ENCODE measurements around the gene SPEM3. TPM values are rescaled to one million over a fixed set of nuclear protein-coding genes. Genes with fewer than 3 reads are reported as not detected.
A peak's percentile ranks its signal among the peaks of the same experiment; 100 is the strongest.

SPEM3 gene
- total RNA-seq, 1 donor from 2014 or later = not detected

GRCh38 chr17:7394452-7395191 lies 34.0 kb upstream of the SPEM3 start, which contains the start of gene PLSCR3:
Gene PLSCR3, minus strand, starts transcription at chr17:7394525. Its CDS starts 415 bp downstream, at chr17:7394110.
- Mint-ChIP-seq H3K27ac (peak within 1 kb of the TSS; percentile 85), H3K27me3 (no peaks in the 10 kb centered on the region), H3K36me3 (ENCODE audit: low read depth) (peaks cover 22% of the 10 kb centered on the region), H3K4me1 (peaks cover 15% of the 10 kb centered on the region), H3K4me3 (peak within 1 kb of the TSS; percentile 91), H3K9me3 (no peaks in the 10 kb centered on the region)
- DNase-seq (peak; percentile 94), ATAC-seq (ENCODE audit: low read depth) (peak; percentile 88)
- no peak for TF ChIP-seq CTCF (IDR thresholded peaks at IDR 0.05)
- intact Hi-C loops (cut with micrococcal nuclease) = loop anchor here (1.0 to 2.0 kb wide), 5 partner anchors 10 to 90 kb away; partner anchors contain the start of genes POLR2A, TMEM102 and TMEM256
- POLR2A ChIA-PET = interaction anchor here (0.6 to 2.4 kb wide), 14 partner anchors 9 to 1408 kb away, joined by 3 to 40 read pairs (median 5); partner anchors contain the start of genes GPS2, POLR2A, SENP3 and TMEM102
- CTCF ChIA-PET = interaction anchor here (0.8 to 1.0 kb wide), 2 partner anchors 10 to 166 kb away, joined by 3 to 4 read pairs; partner anchors contain the start of gene TMEM256

GRCh38 chr17:7396147-7396546 lies 32.5 kb upstream of the SPEM3 start:
- ChIA-PET POLR2A (interaction anchor here (1.2 to 2.1 kb wide), 2 partner anchors 8 to 10 kb away, joined by 3 to 5 read pairs; partner anchors contain the start of gene TMEM256), CTCF (no interaction called here)
- intact Hi-C loops (cut with micrococcal nuclease) = no loop called here
- Mint-ChIP-seq H3K36me3 (ENCODE audit: low read depth) (peaks cover 15% of the 10 kb centered on the region), H3K9me3 (no peaks in the 10 kb centered on the region), H3K4me1 (peaks cover 15% of the 10 kb centered on the region), H3K27ac (no peak overlapping the region), H3K27me3 (no peaks in the 10 kb centered on the region), H3K4me3 (peak overlapping the region; percentile 24)
- ATAC-seq (ENCODE audit: low read depth) = no peak
- DNase-seq = no peak
- no peak for TF ChIP-seq CTCF (IDR thresholded peaks at IDR 0.05)

GRCh38 chr17:7398612-7399011 lies 30.0 kb upstream of the SPEM3 start:
- H3K27me3 Mint-ChIP-seq = no peaks in the 10 kb centered on the region
- intact Hi-C loops (cut with micrococcal nuclease) = no loop called here
- no peak overlapping the region for H3K4me3 Mint-ChIP-seq
- H3K9me3 Mint-ChIP-seq = no peaks in the 10 kb centered on the region
- no peak for ATAC-seq (ENCODE audit: low read depth)
- ChIA-PET POLR2A (interaction anchor here (1.1 to 1.5 kb wide), 2 partner anchors 15 to 85 kb away, joined by 3 to 4 read pairs; partner anchors contain the start of gene POLR2A), CTCF (no interaction called here)
- no peak overlapping the region for H3K27ac Mint-ChIP-seq
- no peak for TF ChIP-seq CTCF (IDR thresholded peaks at IDR 0.05)
- DNase-seq = no peak
- H3K36me3 Mint-ChIP-seq (ENCODE audit: low read depth) = peaks cover 7% of the 10 kb centered on the region
- H3K4me1 Mint-ChIP-seq = peaks cover 18% of the 10 kb centered on the region

GRCh38 chr17:7403043-7403726 lies 25.5 kb upstream of the SPEM3 start:
- Mint-ChIP-seq H3K27me3 (peaks cover 9% of the 10 kb centered on the region), H3K27ac (peak overlapping the region; percentile 94), H3K36me3 (ENCODE audit: low read depth) (peaks cover 10% of the 10 kb centered on the region), H3K4me1 (peaks cover 19% of the 10 kb centered on the region), H3K9me3 (no peaks in the 10 kb centered on the region), H3K4me3 (peak overlapping the region; percentile 97)
- no peak for ATAC-seq (ENCODE audit: low read depth)
- ChIA-PET POLR2A (interaction anchor here (0.5 to 2.9 kb wide), 22 partner anchors 10 to 1036 kb away, joined by 3 to 40 read pairs (median 6); partner anchors contain the start of genes FXR2, PLSCR3, POLR2A and SLC35G6), CTCF (interaction anchor here (1.2 to 1.6 kb wide), 2 partner anchors 32 to 34 kb away, joined by 3 to 9 read pairs; partner anchors contain the start of gene TMEM102)
- DNase-seq = no peak
- intact Hi-C loops (cut with micrococcal nuclease) = no loop called here
- no peak for TF ChIP-seq CTCF (IDR thresholded peaks at IDR 0.05)

All from activated B cell treated with CpG ODN at 0.5 μM for 24 hours (primary cell).